ENCODE measurements around the gene FUOM. TPM values are rescaled to one million over a fixed set of nuclear protein-coding genes. Genes with fewer than 3 reads are reported as not detected.

Gene FUOM
- total and polyA plus RNA-seq, 9 of the 15 experiments (the other 6 are each of a cell fraction or from before 2014, with no cell fraction given) = 1.8 to 96.1 (median 27.0) TPM

DNA sequence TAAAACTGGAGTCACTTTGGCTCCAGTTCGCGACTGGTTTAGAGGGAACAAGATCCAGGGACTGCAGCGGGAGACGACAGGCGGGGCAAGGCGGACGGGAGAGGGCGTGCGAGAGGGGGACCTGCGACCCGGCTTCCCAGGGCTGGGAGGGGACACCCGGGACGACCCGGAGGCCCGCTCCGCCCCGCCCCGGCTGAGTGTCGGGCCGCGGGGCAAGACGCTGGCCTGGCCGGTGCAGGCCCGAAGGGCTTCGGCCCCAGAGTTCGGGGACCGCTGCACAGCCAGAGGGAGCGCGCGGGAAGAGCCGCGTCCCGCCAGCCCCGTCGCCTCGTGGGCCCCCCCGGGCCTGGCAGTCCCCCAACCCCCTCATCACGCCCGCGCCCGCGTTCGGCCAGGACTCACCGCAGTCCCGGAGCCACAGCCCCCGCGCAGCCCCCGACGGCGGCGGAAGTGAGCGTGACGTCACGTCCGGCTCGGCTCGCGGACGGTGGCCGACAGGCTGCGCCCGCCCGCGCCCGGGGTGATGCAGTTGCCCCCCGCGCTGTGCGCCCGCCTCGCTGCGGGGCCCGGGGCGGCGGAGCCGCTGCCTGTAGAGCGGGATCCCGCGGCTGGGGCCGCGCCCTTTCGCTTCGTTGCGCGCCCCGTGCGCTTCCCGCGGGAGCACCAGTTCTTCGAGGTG is 49.3 kb downstream of the FUOM start, which contains the start of the genes TUBGCP2 and ZNF511 (continued):
- TF ChIP-seq ZC3H4 (CRISPR knock-in tag; IDR thresholded peaks at IDR 0.05; ENCODE audit: borderline replicate concordance) = peak; percentile 38; the same call in 1 of the 2 replicates
- TF ChIP-seq, protein P1, sequence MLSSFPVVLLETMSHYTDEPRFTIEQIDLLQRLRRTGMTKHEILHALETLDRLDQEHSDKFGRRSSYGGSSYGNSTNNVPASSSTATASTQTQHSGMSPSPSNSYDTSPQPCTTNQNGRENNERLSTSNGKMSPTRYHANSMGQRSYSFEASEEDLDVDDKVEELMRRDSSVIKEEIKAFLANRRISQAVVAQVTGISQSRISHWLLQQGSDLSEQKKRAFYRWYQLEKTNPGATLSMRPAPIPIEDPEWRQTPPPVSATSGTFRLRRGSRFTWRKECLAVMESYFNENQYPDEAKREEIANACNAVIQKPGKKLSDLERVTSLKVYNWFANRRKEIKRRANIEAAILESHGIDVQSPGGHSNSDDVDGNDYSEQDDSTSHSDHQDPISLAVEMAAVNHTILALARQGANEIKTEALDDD (IDR thresholded peaks at IDR 0.05) = no peak
- no peak for TF ChIP-seq MIER1 (IDR thresholded peaks at IDR 0.05; ENCODE audit: low read depth)
- TF ChIP-seq, protein P2, sequence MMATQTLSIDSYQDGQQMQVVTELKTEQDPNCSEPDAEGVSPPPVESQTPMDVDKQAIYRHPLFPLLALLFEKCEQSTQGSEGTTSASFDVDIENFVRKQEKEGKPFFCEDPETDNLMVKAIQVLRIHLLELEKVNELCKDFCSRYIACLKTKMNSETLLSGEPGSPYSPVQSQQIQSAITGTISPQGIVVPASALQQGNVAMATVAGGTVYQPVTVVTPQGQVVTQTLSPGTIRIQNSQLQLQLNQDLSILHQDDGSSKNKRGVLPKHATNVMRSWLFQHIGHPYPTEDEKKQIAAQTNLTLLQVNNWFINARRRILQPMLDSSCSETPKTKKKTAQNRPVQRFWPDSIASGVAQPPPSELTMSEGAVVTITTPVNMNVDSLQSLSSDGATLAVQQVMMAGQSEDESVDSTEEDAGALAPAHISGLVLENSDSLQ (IDR thresholded peaks at IDR 0.05) = no peak
- TF ChIP-seq, protein P3, sequence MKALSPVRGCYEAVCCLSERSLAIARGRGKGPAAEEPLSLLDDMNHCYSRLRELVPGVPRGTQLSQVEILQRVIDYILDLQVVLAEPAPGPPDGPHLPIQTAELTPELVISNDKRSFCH (CRISPR knock-in tag; IDR thresholded peaks at IDR 0.05) = no peak
- TF ChIP-seq, protein P3 (tag; IDR thresholded peaks at IDR 0.05) = peak; percentile 40; the same call in 1 of the 2 replicates
- TF ChIP-seq, protein P4, sequence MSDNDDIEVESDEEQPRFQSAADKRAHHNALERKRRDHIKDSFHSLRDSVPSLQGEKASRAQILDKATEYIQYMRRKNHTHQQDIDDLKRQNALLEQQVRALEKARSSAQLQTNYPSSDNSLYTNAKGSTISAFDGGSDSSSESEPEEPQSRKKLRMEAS (CRISPR knock-in tag; IDR thresholded peaks at IDR 0.05) = peak; percentile 47
- no peak for TF ChIP-seq ZNF695 (CRISPR knock-in tag; IDR thresholded peaks at IDR 0.05)
- no peak for TF ChIP-seq NFE2 (IDR thresholded peaks at IDR 0.05; ENCODE audit: low read depth)
- no peak for TF ChIP-seq KAT2B (IDR thresholded peaks at IDR 0.05; ENCODE audit: low read depth, low read length)
- TF ChIP-seq FOXK2 (conservative IDR thresholded peaks at IDR 0.05 in 1 of 2, IDR thresholded peaks at IDR 0.05 in 1 of 2; ENCODE audit: low read depth in 2 of 2) = no peak
- peak; percentile 60 for TF ChIP-seq TAF1 (IDR thresholded peaks at IDR 0.05; ENCODE audit: control insufficient read depth, extremely low read depth, insufficient read depth, low read length, severe bottlenecking)
- TF ChIP-seq, protein P5, sequence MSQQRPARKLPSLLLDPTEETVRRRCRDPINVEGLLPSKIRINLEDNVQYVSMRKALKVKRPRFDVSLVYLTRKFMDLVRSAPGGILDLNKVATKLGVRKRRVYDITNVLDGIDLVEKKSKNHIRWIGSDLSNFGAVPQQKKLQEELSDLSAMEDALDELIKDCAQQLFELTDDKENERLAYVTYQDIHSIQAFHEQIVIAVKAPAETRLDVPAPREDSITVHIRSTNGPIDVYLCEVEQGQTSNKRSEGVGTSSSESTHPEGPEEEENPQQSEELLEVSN (IDR thresholded peaks at IDR 0.05; ENCODE audit: borderline replicate concordance in 1 of 2, extremely low read depth in 1 of 2, insufficient read depth in 1 of 2, insufficient read length in 1 of 2, low read depth in 1 of 2, low read length in 1 of 2, poor library complexity in 1 of 2, severe bottlenecking in 1 of 2) = peak; percentile 28 to 82
- TF ChIP-seq SAFB (IDR thresholded peaks at IDR 0.05; ENCODE audit: borderline replicate concordance, low read depth, low read length) = no peak
- TF ChIP-seq ZNF324 (CRISPR knock-in tag; IDR thresholded peaks at IDR 0.05) = no peak
- TF ChIP-seq TCF3 (CRISPR knock-in tag; IDR thresholded peaks at IDR 0.05) = no peak
- no peak for TF ChIP-seq ZNF77 (CRISPR knock-in tag; IDR thresholded peaks at IDR 0.05)
- TF ChIP-seq SUPT5H (IDR thresholded peaks at IDR 0.05) = peak; percentile 33; the same call in 1 of the 2 replicates
- no peak for TF ChIP-seq RNF2 (IDR thresholded peaks at IDR 0.05)
- TF ChIP-seq ELF4 (CRISPR knock-in tag; IDR thresholded peaks at IDR 0.05) = no peak
- TF ChIP-seq ZNF146 (CRISPR knock-in tag; IDR thresholded peaks at IDR 0.05; ENCODE audit: unreplicated experiment) = no peak

Data from K562 (cell line).